Neutrophil (primary cell): ENCODE data around the gene USP6NL.

Experiments
- H3K27ac ChIP-seq: fragments of 200-600 bp; sonication (generic); 2 replicates; pipeline ENCODE4 v1.5.1; 2016; ENCODE audit warnings: mild to moderate bottlenecking, moderate library complexity
- H3K27me3 ChIP-seq: fragments of 200-600 bp; sonication (generic); 2 replicates; pipeline ENCODE4 v1.6.0; 2016; ENCODE audit warnings: mild to moderate bottlenecking
- H3K36me3 ChIP-seq: fragments of 200-600 bp; sonication (generic); 2 replicates; pipeline ENCODE4 v1.5.1; 2017
- H3K4me1 ChIP-seq, 2 experiments: fragments of 200-600 bp in 1 of 2; sonication (generic) in 1 of 2; 1 replicate in 1 of 2; 2 replicates in 1 of 2; pipeline versions ENCODE4 v1.5.1 to v1.6.1; 2013 to 2016; ENCODE audit warnings: low read depth in 1 of 2, low read length in 1 of 2, mild to moderate bottlenecking in 1 of 2, moderate library complexity in 1 of 2; ENCODE audit not compliant: control insufficient read depth in 1 of 2, insufficient read depth in 1 of 2
- H3K4me3 ChIP-seq, 2 experiments: fragments of 200-600 bp in 1 of 2; sonication (generic) in 1 of 2; 1 replicate in 1 of 2; 2 replicates in 1 of 2; pipeline ENCODE4 v1.5.1; 2013 to 2016; ENCODE audit warnings: low read depth in 1 of 2, low read length in 1 of 2, mild to moderate bottlenecking in 1 of 2, moderate library complexity in 1 of 2
- H3K9me3 ChIP-seq: fragments of 200-600 bp; sonication (generic); 2 replicates; pipeline ENCODE4 v1.5.1; 2016
- TF ChIP-seq, protein P1 (sequence below): fragments of 200-600 bp; sonication (generic); IDR thresholded peaks from 2 replicates; pipeline ENCODE4 v1.5.1; 2016; ENCODE audit warnings: antibody characterized with exemption

The USP6NL gene

GRCh38 chr10:11609052-11609451, 2.4 kb downstream of the USP6NL start:
- no peaks in the 10 kb centered on the region for H3K9me3 ChIP-seq
- H3K4me1 ChIP-seq: peaks cover 14 to 16% of the 10 kb centered on the region in 2 experiments
- no peak overlapping the region for H3K4me3 ChIP-seq
- no peaks in the 10 kb centered on the region for H3K36me3 ChIP-seq
- H3K27me3 ChIP-seq: peaks cover 13% of the 10 kb centered on the region
- no peak overlapping the region for H3K27ac ChIP-seq
- TF ChIP-seq, protein P1, sequence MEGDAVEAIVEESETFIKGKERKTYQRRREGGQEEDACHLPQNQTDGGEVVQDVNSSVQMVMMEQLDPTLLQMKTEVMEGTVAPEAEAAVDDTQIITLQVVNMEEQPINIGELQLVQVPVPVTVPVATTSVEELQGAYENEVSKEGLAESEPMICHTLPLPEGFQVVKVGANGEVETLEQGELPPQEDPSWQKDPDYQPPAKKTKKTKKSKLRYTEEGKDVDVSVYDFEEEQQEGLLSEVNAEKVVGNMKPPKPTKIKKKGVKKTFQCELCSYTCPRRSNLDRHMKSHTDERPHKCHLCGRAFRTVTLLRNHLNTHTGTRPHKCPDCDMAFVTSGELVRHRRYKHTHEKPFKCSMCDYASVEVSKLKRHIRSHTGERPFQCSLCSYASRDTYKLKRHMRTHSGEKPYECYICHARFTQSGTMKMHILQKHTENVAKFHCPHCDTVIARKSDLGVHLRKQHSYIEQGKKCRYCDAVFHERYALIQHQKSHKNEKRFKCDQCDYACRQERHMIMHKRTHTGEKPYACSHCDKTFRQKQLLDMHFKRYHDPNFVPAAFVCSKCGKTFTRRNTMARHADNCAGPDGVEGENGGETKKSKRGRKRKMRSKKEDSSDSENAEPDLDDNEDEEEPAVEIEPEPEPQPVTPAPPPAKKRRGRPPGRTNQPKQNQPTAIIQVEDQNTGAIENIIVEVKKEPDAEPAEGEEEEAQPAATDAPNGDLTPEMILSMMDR: no peak

GRCh38 chr10:11608159-11609013, 3.1 kb downstream of the USP6NL start:
- peaks cover 14 to 16% of the 10 kb centered on the region in 2 experiments for H3K4me1 ChIP-seq
- no peaks in the 10 kb centered on the region for H3K36me3 ChIP-seq
- TF ChIP-seq, protein P1: no peak
- H3K27me3 ChIP-seq: peaks cover 13% of the 10 kb centered on the region
- no peak overlapping the region for H3K4me3 ChIP-seq
- H3K27ac ChIP-seq: no peak overlapping the region
- H3K9me3 ChIP-seq: no peaks in the 10 kb centered on the region

- peaks cover 5 to 7% of the 10 kb centered on the region in 2 experiments for H3K4me1 ChIP-seq
- H3K36me3 ChIP-seq: no peaks in the 10 kb centered on the region
- no peak overlapping the region for H3K27ac ChIP-seq
- H3K27me3 ChIP-seq: peaks cover 6% of the 10 kb centered on the region
- no peak overlapping the region for H3K4me3 ChIP-seq
- TF ChIP-seq, protein P1: no peak
- H3K9me3 ChIP-seq: no peaks in the 10 kb centered on the region
Observed at GRCh38 chr10:11605807-11606408, 5.5 kb downstream of the USP6NL start.

- no peak overlapping the region for H3K4me3 ChIP-seq
- TF ChIP-seq, protein P1: no peak
- peaks cover 0 to 5% of the 10 kb centered on the region in 2 experiments for H3K4me1 ChIP-seq
- no peak overlapping the region for H3K27ac ChIP-seq
- no peaks in the 10 kb centered on the region for H3K27me3 ChIP-seq
- no peaks in the 10 kb centered on the region for H3K9me3 ChIP-seq
- no peaks in the 10 kb centered on the region for H3K36me3 ChIP-seq
Observed at GRCh38 chr10:11604865-11605650, 6.4 kb downstream of the USP6NL start.

- Histone ChIP-seq H3K4me1 (peaks cover 0 to 7% of the 10 kb centered on the region in 2 experiments), H3K27me3 (no peaks in the 10 kb centered on the region), H3K4me3 (no peak overlapping the region), H3K27ac (no peak overlapping the region), H3K9me3 (no peaks in the 10 kb centered on the region), H3K36me3 (no peaks in the 10 kb centered on the region)
- TF ChIP-seq, protein P1: no peak
Observed at GRCh38 chr10:11603741-11604140, 7.7 kb downstream of the USP6NL start.
